Ishikawa (cell line): ENCODE measurements around the gene TMEM129.

Experiments
- CEBPB ChIP-seq: IDR thresholded peaks from 2 replicates; pipeline ENCODE4 v1.6.1; 2012
- CREB1 ChIP-seq: IDR thresholded peaks from 2 replicates; pipeline ENCODE4 v1.6.1; 2012; ENCODE audit warnings: low read depth
- EGR1 ChIP-seq: IDR thresholded peaks from 2 replicates; pipeline ENCODE4 v1.6.1; 2012
- EP300 ChIP-seq: IDR thresholded peaks from 2 replicates; pipeline ENCODE4 v1.6.1; 2012; ENCODE audit warnings: borderline replicate concordance
- FOXM1 ChIP-seq: IDR thresholded peaks from 2 replicates; pipeline ENCODE4 v1.6.1; 2012; ENCODE audit warnings: low read depth, borderline replicate concordance
- MAX ChIP-seq: IDR thresholded peaks from 2 replicates; pipeline ENCODE4 v1.6.1; 2012
- NFIC ChIP-seq: IDR thresholded peaks from 2 replicates; pipeline ENCODE4 v1.6.1; 2012
- RAD21 ChIP-seq: IDR thresholded peaks from 2 replicates; pipeline ENCODE4 v1.6.1; 2012; ENCODE audit warnings: low read depth
- REST ChIP-seq: IDR thresholded peaks from 2 replicates; pipeline ENCODE4 v1.6.1; 2012; ENCODE audit warnings: low read depth, mild to moderate bottlenecking
- TAF1 ChIP-seq: IDR thresholded peaks from 2 replicates; pipeline ENCODE4 v1.6.1; 2012; ENCODE audit warnings: low read depth, mild to moderate bottlenecking
- TCF12 ChIP-seq: IDR thresholded peaks from 2 replicates; pipeline ENCODE4 v1.6.1; 2012; ENCODE audit warnings: low read depth
- TEAD4 ChIP-seq: IDR thresholded peaks from 2 replicates; pipeline ENCODE4 v1.6.1; 2012
- USF1 ChIP-seq: IDR thresholded peaks from 2 replicates; pipeline ENCODE4 v1.6.1; 2012
- YY1 ChIP-seq: IDR thresholded peaks from 2 replicates; pipeline ENCODE4 v1.6.1; 2012; ENCODE audit warnings: low read depth
- ZBTB7A ChIP-seq: IDR thresholded peaks from 2 replicates; pipeline ENCODE4 v1.6.1; 2012; ENCODE audit warnings: low read depth

Gene TMEM129

GRCh38 chr4:1726146-1726934 lies 5.2 kb upstream of the TMEM129 start:
- peak; percentile 56 for TF ChIP-seq RAD21
- no peak for TF ChIP-seq TCF12

GRCh38 chr4:1725521-1725920 lies 4.4 kb upstream of the TMEM129 start:
- TF ChIP-seq TAF1, result no peak
- no peak for TF ChIP-seq REST

GRCh38 chr4:1723131-1723801 lies 2.1 kb upstream of the TMEM129 start:
- no peak for TF ChIP-seq CEBPB
- no peak for TF ChIP-seq CREB1
- TF ChIP-seq RAD21, result no peak
- TF ChIP-seq TEAD4, result no peak
- TF ChIP-seq EGR1, result no peak
- no peak for TF ChIP-seq MAX
- no peak for TF ChIP-seq ZBTB7A
- no peak for TF ChIP-seq FOXM1
- TF ChIP-seq TCF12, result no peak
- no peak for TF ChIP-seq TAF1
- TF ChIP-seq YY1, result no peak
- no peak for TF ChIP-seq NFIC
- no peak for TF ChIP-seq USF1
- TF ChIP-seq REST, result no peak
- no peak for TF ChIP-seq EP300

- TF ChIP-seq CREB1, result no peak
- no peak for TF ChIP-seq YY1
- no peak for TF ChIP-seq ZBTB7A
- no peak for TF ChIP-seq TAF1
- TF ChIP-seq TEAD4, result no peak
- TF ChIP-seq TCF12, result no peak
- TF ChIP-seq RAD21, result no peak
- no peak for TF ChIP-seq NFIC
- no peak for TF ChIP-seq CEBPB
- TF ChIP-seq REST, result no peak
- no peak for TF ChIP-seq EGR1
- TF ChIP-seq FOXM1, result no peak
- no peak for TF ChIP-seq EP300
- no peak for TF ChIP-seq MAX
These were observed 1.5 kb upstream of the TMEM129 start for GRCh38 chr4:1722551-1723118.
